Neutrophil (primary cell): ENCODE measurements around the gene NDUFV1.
A peak's percentile ranks its signal among the peaks of the same experiment; 100 is the strongest.

Experiments
- H3K27ac ChIP-seq: fragments of 200-600 bp; sonication (generic); 2 replicates; pipeline ENCODE4 v1.5.1; 2016; ENCODE audit warnings: mild to moderate bottlenecking, moderate library complexity
- H3K27me3 ChIP-seq: fragments of 200-600 bp; sonication (generic); 2 replicates; pipeline ENCODE4 v1.6.0; 2016; ENCODE audit warnings: mild to moderate bottlenecking
- H3K36me3 ChIP-seq: fragments of 200-600 bp; sonication (generic); 2 replicates; pipeline ENCODE4 v1.5.1; 2017
- H3K4me1 ChIP-seq, 2 experiments: fragments of 200-600 bp in 1 of 2; sonication (generic) in 1 of 2; 1 replicate in 1 of 2; 2 replicates in 1 of 2; pipeline versions ENCODE4 v1.5.1 to v1.6.1; 2013 to 2016; ENCODE audit warnings: low read depth in 1 of 2, low read length in 1 of 2, mild to moderate bottlenecking in 1 of 2, moderate library complexity in 1 of 2; ENCODE audit not compliant: control insufficient read depth in 1 of 2, insufficient read depth in 1 of 2
- H3K4me3 ChIP-seq, 2 experiments: fragments of 200-600 bp in 1 of 2; sonication (generic) in 1 of 2; 1 replicate in 1 of 2; 2 replicates in 1 of 2; pipeline ENCODE4 v1.5.1; 2013 to 2016; ENCODE audit warnings: low read depth in 1 of 2, low read length in 1 of 2, mild to moderate bottlenecking in 1 of 2, moderate library complexity in 1 of 2
- H3K9me3 ChIP-seq: fragments of 200-600 bp; sonication (generic); 2 replicates; pipeline ENCODE4 v1.5.1; 2016
- TF ChIP-seq, protein P1 (sequence below): fragments of 200-600 bp; sonication (generic); IDR thresholded peaks from 2 replicates; pipeline ENCODE4 v1.5.1; 2016; ENCODE audit warnings: antibody characterized with exemption

Gene NDUFV1

DNA sequence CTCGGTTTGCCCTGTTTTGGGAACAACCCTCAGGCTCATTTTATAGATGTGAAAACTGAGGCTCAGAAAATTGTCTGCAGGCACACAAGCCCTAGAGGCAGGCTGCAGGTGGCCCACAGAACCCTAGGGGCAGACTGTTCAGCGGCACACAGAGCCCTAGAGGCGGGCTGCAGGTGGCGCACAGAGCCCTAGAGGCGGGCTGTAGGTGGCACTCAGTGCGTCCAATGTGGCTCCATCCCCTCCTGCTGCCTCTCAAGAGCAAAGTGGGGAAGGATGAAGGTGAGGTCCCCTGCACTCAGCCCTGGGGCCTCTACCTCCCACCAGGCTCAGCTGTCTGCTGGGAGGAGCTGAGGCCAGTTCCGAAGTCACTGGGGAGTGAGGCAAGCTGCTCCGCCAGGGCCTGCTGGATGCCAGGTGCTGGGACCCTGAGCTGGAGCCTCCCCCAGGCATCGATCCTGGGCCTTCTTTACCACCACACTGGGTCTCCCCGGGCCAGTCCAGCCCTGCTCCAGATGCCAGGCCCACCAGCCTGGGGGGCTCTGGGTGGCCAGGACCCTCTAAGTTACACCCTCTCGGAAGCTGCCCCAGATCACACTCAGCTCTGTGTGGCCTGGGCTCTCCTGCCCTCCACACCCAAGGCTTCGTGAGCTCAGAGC, 41.5 kb downstream of the NDUFV1 start:
- Histone ChIP-seq H3K4me1 (peaks cover 4 to 6% of the 10 kb centered on the region in 2 experiments), H3K36me3 (no peaks in the 10 kb centered on the region), H3K27me3 (peaks cover 61% of the 10 kb centered on the region), H3K4me3 (no peak overlapping the region), H3K27ac (no peak overlapping the region), H3K9me3 (no peaks in the 10 kb centered on the region)
- TF ChIP-seq, protein P1, sequence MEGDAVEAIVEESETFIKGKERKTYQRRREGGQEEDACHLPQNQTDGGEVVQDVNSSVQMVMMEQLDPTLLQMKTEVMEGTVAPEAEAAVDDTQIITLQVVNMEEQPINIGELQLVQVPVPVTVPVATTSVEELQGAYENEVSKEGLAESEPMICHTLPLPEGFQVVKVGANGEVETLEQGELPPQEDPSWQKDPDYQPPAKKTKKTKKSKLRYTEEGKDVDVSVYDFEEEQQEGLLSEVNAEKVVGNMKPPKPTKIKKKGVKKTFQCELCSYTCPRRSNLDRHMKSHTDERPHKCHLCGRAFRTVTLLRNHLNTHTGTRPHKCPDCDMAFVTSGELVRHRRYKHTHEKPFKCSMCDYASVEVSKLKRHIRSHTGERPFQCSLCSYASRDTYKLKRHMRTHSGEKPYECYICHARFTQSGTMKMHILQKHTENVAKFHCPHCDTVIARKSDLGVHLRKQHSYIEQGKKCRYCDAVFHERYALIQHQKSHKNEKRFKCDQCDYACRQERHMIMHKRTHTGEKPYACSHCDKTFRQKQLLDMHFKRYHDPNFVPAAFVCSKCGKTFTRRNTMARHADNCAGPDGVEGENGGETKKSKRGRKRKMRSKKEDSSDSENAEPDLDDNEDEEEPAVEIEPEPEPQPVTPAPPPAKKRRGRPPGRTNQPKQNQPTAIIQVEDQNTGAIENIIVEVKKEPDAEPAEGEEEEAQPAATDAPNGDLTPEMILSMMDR, result no peak

DNA sequence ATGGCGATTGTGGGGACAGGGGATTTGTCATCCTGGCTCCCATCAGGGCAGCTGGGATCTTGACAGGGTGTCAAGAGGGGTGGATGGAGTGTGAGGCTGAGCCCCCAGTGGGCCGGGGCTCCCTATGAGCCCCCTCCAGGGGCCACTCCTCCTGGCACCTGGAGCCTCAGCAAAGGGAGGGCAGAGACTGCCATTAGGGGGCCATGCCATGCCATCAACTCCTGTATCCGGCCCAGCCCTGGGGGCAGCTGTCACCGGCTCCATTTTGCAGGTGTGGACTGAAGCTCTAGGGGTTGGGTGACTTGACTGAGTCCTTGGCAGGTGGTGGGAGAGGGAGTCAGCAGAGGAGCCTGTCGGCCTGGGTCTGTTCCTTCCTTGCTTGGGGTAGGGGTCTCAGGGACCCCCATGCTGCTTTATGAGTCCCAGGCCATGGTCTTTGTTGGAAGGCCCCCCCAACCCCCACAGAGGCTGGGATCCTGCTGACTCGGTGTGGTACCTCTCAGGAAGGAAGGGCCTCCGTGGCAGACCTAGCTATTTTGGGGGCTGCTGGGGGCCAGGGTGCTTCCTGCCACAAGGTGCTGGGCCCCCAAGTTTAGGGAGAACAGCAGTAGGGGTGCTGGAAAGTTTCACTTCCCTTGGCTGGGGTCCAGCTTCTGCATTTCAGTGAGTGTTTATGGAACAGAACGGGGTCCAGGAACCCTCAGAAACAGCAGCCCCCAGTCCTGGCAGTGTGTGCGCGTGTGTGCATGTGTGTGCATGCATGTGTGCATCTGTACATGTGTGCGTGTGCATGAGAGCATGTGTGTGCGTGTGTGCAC, 42.3 kb downstream of the NDUFV1 start:
- TF ChIP-seq, protein P1, result no peak
- Histone ChIP-seq H3K4me3 (no peak overlapping the region), H3K27ac (no peak overlapping the region)

DNA sequence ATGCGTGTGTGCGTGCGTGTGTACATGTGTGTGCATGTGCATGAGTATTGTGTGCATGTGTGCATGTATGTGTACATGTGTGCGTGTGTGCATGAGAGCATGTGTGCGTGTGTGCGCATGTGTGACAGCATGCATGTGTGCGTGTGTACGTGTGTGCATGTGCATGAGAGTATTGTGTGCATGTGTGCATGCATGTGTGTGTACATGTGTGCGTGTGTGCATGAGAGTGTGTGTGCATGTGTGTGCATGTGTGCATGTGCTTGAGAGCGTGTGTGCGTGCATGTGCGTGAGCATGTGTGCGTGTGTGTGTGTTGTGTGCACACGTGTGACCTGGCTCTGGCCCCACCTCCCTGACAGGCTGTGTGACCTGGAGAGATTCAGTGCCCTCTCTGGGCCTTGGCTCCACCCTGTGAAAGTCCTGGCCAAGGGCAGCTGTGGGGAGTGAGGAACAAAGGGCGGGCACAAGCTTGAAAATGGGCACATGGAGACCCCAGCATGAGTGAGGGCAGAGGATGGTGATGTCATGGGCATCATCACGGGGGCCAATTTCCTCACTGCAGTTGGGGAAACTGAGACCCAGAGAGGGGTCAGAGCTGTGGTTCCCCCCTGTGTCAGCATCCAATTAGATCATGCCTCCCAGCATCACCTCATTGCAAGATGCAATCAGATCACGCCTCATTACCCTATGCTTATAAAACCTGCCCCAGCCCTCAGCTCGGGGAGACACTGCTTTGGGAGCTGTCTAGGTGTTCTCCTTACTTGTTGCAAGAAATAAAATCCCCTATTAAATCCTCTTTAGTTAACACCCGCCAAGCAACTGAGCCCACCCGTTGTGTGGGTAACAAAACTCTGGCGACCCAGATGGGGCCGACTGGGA, 43.1 kb downstream of the NDUFV1 start:
- Histone ChIP-seq H3K4me1 (peaks cover 4 to 6% of the 10 kb centered on the region in 2 experiments), H3K36me3 (no peaks in the 10 kb centered on the region), H3K9me3 (no peaks in the 10 kb centered on the region), H3K4me3 (peak overlapping the region in 1 of 2 experiments; percentile 35), H3K27me3 (peaks cover 61% of the 10 kb centered on the region), H3K27ac (no peak overlapping the region)
- TF ChIP-seq, protein P1, result no peak

More for the DNA sequence above, 42.3 kb downstream of the NDUFV1 start:
- Histone ChIP-seq H3K36me3 (no peaks in the 10 kb centered on the region), H3K27me3 (peaks cover 61% of the 10 kb centered on the region), H3K4me1 (peaks cover 4 to 6% of the 10 kb centered on the region in 2 experiments), H3K9me3 (no peaks in the 10 kb centered on the region)

DNA sequence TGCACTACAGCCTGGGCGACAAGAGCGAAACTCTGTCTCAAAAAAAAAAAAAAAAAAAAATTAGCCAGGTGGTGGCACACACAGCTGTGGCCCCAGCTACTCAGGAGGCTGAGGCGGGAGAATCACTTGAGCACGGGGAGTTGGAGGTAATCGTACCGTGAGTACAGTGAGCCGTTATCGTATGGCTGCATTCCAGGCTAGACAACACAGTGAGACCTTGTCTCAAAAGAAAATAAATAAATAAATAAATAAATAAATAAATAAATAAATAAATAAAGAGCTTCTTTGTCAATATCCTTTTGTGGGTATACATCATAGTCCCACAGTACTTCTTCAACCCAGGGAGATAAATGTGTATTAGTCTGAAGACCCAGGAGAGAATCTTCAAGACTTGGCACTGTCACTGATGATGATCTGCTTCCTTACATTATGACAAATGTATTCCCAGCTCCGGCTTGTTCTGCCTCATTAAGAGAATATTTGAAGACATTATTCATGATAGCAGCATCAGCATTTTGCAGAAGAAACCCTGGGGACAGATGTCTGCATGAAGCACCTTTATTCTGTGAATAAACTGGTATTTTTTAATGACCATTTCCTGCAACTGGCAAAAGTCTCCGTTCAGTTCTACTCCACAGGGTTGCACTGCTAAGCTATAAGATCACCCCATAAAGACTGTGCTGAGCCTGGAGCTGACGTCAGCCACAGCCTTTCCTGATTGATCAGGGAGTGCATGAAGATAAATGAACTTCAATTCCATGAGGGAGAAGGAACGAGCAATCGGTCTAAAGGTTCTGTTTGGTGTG, 45.4 kb downstream of the NDUFV1 start:
- Histone ChIP-seq H3K27me3 (peaks cover 52% of the 10 kb centered on the region), H3K36me3 (no peaks in the 10 kb centered on the region), H3K27ac (no peak overlapping the region), H3K4me1 (no peaks in the 10 kb centered on the region), H3K9me3 (no peaks in the 10 kb centered on the region), H3K4me3 (no peak overlapping the region)
- TF ChIP-seq, protein P1, result no peak
